M059J (cell line): Measurements from ENCODE around the gene TNRC6A. TPM values are rescaled to one million over a fixed set of nuclear protein-coding genes. Genes with fewer than 3 reads are reported as not detected.
"Not testable (repeated sequence)": the region's sequence is repeated elsewhere in the genome, so short reads cannot be mapped to it uniquely, and the experiment has no call there.

Experiments used
- DNase-seq: peaks from one replicate; pipeline ENCODE4 v3.0.0-alpha.2; 2012; ENCODE audit warnings: low read depth
- total RNA-seq: library from RNA; depleted of rRNA; stranded (reverse); fragments of >200 nt; shearing (Covaris generic); gene quantifications from 2 replicates; pipeline ENCODE4 v1.2.3, GENCODE V29; 2014

The TNRC6A gene
- total RNA-seq, 1 experiment from 2014 or later, result 21.5 TPM

- peak; percentile 57 for DNase-seq
Measured at GRCh38 chr16:24758373-24758772, 28.9 kb downstream of the TNRC6A start.

- DNase-seq, result no peak
Measured at GRCh38 chr16:24759006-24759405, 29.6 kb downstream of the TNRC6A start.

GRCh38 chr16:24761526-24761925 is 32.1 kb downstream of the TNRC6A start:
- no peak for DNase-seq

- DNase-seq, result no peak
Measured at GRCh38 chr16:24764916-24765315, 35.5 kb downstream of the TNRC6A start.

- no peak for DNase-seq
Measured at GRCh38 chr16:24766057-24766456, 36.6 kb downstream of the TNRC6A start.

GRCh38 chr16:24769806-24770205 is 40.4 kb downstream of the TNRC6A start:
- DNase-seq, result no peak

GRCh38 chr16:24771132-24771778 is 41.8 kb downstream of the TNRC6A start:
- DNase-seq, result peak; percentile 40

GRCh38 chr16:24771779-24772157 is 42.3 kb downstream of the TNRC6A start:
- no peak for DNase-seq

GRCh38 chr16:24773771-24774427 is 44.4 kb downstream of the TNRC6A start:
- DNase-seq, result peak; percentile 13

- DNase-seq, result no peak
Measured at GRCh38 chr16:24774510-24774909, 45.1 kb downstream of the TNRC6A start.

- no peak for DNase-seq
Measured at GRCh38 chr16:24775455-24775854, 46.0 kb downstream of the TNRC6A start.

- DNase-seq, result no peak
Measured at GRCh38 chr16:24776501-24777220, 47.2 kb downstream of the TNRC6A start.

- DNase-seq, result no peak
Measured at GRCh38 chr16:24778671-24779070, 49.2 kb downstream of the TNRC6A start.

- no peak for DNase-seq
Measured at GRCh38 chr16:24781256-24781655, 51.8 kb downstream of the TNRC6A start.

- DNase-seq, result no peak
Measured at GRCh38 chr16:24784121-24784520, 54.7 kb downstream of the TNRC6A start.

- peak; percentile 27 for DNase-seq
Measured at GRCh38 chr16:24789881-24790280, 60.4 kb downstream of the TNRC6A start.

- peak; percentile 28 for DNase-seq
Measured at GRCh38 chr16:24800586-24800985, 71.1 kb downstream of the TNRC6A start.

GRCh38 chr16:24801761-24802302 is 72.4 kb downstream of the TNRC6A start:
- no peak for DNase-seq

GRCh38 chr16:24805484-24805883 is 76.0 kb downstream of the TNRC6A start:
- no peak for DNase-seq

- DNase-seq, result no peak
Measured at GRCh38 chr16:24807301-24807700, 77.8 kb downstream of the TNRC6A start.

GRCh38 chr16:24810951-24811843 is 81.7 kb downstream of the TNRC6A start:
- no peak for DNase-seq

- not testable (repeated sequence) for DNase-seq
Measured at GRCh38 chr16:24812813-24813212, 83.4 kb downstream of the TNRC6A start.
